Measurements from ENCODE around the gene NRG3. TPM values are rescaled to one million over a fixed set of nuclear protein-coding genes. Genes with fewer than 3 reads are reported as not detected.

The NRG3 gene
- total RNA-seq, 1 experiment from 2014 or later, result 0.08 TPM

GRCh38 chr10:82645221-82645620 lies 770.2 kb downstream of the NRG3 start:
- CTCF ChIA-PET, result no interaction called here

GRCh38 chr10:82653244-82654155 lies 778.5 kb downstream of the NRG3 start:
- intact Hi-C loops (cut with micrococcal nuclease; ENCODE audit: unreplicated experiment), result no loop called here
- no peak overlapping the region for H3K27ac ChIP-seq (ENCODE audit: low read length)
- no peak for DNase-seq (ENCODE audit: low read depth, low spot score)
- ChIA-PET CTCF (no interaction called here), POLR2A (no interaction called here)
- TF ChIP-seq POLR2AphosphoS5 (IDR thresholded peaks at IDR 0.05; ENCODE audit: low read depth, low read length) (no peak), REST (IDR thresholded peaks at IDR 0.05; ENCODE audit: insufficient read depth in 1 of 2, low read depth in 2 of 2, low read length in 1 of 2) (no peak), CTCF (IDR thresholded peaks at IDR 0.05) (no peak), SIN3A (IDR thresholded peaks at IDR 0.05; ENCODE audit: borderline replicate concordance, insufficient read depth, low read depth, low read length) (no peak), TCF7L2 (IDR thresholded peaks at IDR 0.05; ENCODE audit: low read depth, low read length) (no peak)
- H3K4me3 ChIP-seq (ENCODE audit: low read depth in 2 of 2, low read length in 2 of 2), result no peak overlapping the region
- H3K9me3 ChIP-seq (ENCODE audit: control insufficient read depth, insufficient read depth, low read depth, low read length), result no peaks in the 10 kb centered on the region
- no peaks in the 10 kb centered on the region for H3K36me3 ChIP-seq (ENCODE audit: control insufficient read depth, insufficient read depth, low read length)
- BruUV-seq (replicated peaks), result no TSS peak
- no peaks in the 10 kb centered on the region for H3K27me3 ChIP-seq (ENCODE audit: control insufficient read depth, insufficient read depth, low read length)
- in situ Hi-C loops (cut with HindIII; ENCODE audit: low pct_unique_long_range_greater_than_20kb, low sequenced_read_pairs), result no loop called here
- ATAC-seq, result no peak
- no peaks in the 10 kb centered on the region for H3K4me1 ChIP-seq (ENCODE audit: control insufficient read depth, insufficient read depth, low read length)

More at GRCh38 chr10:82645221-82645620, 770.2 kb downstream of the NRG3 start:
- TF ChIP-seq CTCF (IDR thresholded peaks at IDR 0.05) (no peak), POLR2AphosphoS5 (IDR thresholded peaks at IDR 0.05; ENCODE audit: low read depth, low read length) (no peak), REST (IDR thresholded peaks at IDR 0.05; ENCODE audit: insufficient read depth in 1 of 2, low read depth in 2 of 2, low read length in 1 of 2) (no peak), SIN3A (IDR thresholded peaks at IDR 0.05; ENCODE audit: borderline replicate concordance, insufficient read depth, low read depth, low read length) (no peak), TCF7L2 (IDR thresholded peaks at IDR 0.05; ENCODE audit: low read depth, low read length) (no peak)
- no peak overlapping the region for H3K4me3 ChIP-seq (ENCODE audit: low read depth in 2 of 2, low read length in 2 of 2)
- intact Hi-C loops (cut with micrococcal nuclease; ENCODE audit: unreplicated experiment) (no loop called here), in situ Hi-C loops (cut with HindIII; ENCODE audit: low pct_unique_long_range_greater_than_20kb, low sequenced_read_pairs) (no loop called here)
- no peaks in the 10 kb centered on the region for H3K36me3 ChIP-seq (ENCODE audit: control insufficient read depth, insufficient read depth, low read length)
- no TSS peak for BruUV-seq (replicated peaks)
- DNase-seq (ENCODE audit: low read depth, low spot score) (no peak), ATAC-seq (no peak)
- POLR2A ChIA-PET, result no interaction called here
- H3K4me1 ChIP-seq (ENCODE audit: control insufficient read depth, insufficient read depth, low read length), result no peaks in the 10 kb centered on the region
- no peaks in the 10 kb centered on the region for H3K27me3 ChIP-seq (ENCODE audit: control insufficient read depth, insufficient read depth, low read length)
- no peaks in the 10 kb centered on the region for H3K9me3 ChIP-seq (ENCODE audit: control insufficient read depth, insufficient read depth, low read depth, low read length)
- no peak overlapping the region for H3K27ac ChIP-seq (ENCODE audit: low read length)

Data from Panc1 (cell line).